ENCODE measurements around the gene LAPTM5. TPM values are rescaled to one million over a fixed set of nuclear protein-coding genes. Genes with fewer than 3 reads are reported as not detected.

Gene LAPTM5
- total RNA-seq, 1 donor from 2014 or later = 0.77 TPM

DNA sequence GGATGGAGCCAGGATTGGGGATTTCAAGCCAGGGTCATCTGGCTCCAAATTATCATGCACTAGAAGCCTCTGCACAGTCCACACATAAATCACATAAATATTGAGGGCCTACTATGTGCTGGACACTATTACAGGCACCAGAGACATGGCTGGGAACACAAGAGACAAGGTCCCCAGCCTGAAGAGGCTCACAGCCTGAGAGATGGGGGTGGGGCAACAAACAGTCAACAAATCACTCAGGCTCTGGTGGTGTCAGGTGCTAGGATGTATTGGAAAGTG, 41.6 kb upstream of the LAPTM5 start:
- no peaks in the 10 kb centered on the region for H3K9me3 Mint-ChIP-seq (ENCODE audit: unreplicated experiment)
- no peak overlapping the region for H3K27ac Mint-ChIP-seq (ENCODE audit: unreplicated experiment)
- Histone ChIP-seq H3K27me3 (ENCODE audit: insufficient read depth, low read length) (peaks cover 4% of the 10 kb centered on the region), H3K79me2 (ENCODE audit: insufficient read depth, low read length) (no peaks in the 10 kb centered on the region), H3K9me3 (ENCODE audit: insufficient read depth, low read depth, low read length) (no peaks in the 10 kb centered on the region), H3K27ac (ENCODE audit: low read depth, low read length) (no peak overlapping the region), H3K4me1 (ENCODE audit: insufficient read depth, low read length) (no peaks in the 10 kb centered on the region), H3K9ac (ENCODE audit: low read length) (no peak overlapping the region), H4K20me1 (ENCODE audit: insufficient read depth, low read length) (no peaks in the 10 kb centered on the region), H3K4me3 (ENCODE audit: insufficient read depth, low read depth, low read length) (no peak overlapping the region), H3K4me2 (ENCODE audit: low read length) (no peak overlapping the region), H2AFZ (ENCODE audit: low read depth, low read length) (no peak overlapping the region), H3K36me3 (ENCODE audit: insufficient read depth, low read length) (no peaks in the 10 kb centered on the region)
- peaks cover 15% of the 10 kb centered on the region for H3K4me1 Mint-ChIP-seq (ENCODE audit: low read depth, unreplicated experiment)
- TF ChIP-seq EZH2 (IDR thresholded peaks at IDR 0.05; ENCODE audit: insufficient read depth, low read length) = no peak
- TF ChIP-seq, protein P1, sequence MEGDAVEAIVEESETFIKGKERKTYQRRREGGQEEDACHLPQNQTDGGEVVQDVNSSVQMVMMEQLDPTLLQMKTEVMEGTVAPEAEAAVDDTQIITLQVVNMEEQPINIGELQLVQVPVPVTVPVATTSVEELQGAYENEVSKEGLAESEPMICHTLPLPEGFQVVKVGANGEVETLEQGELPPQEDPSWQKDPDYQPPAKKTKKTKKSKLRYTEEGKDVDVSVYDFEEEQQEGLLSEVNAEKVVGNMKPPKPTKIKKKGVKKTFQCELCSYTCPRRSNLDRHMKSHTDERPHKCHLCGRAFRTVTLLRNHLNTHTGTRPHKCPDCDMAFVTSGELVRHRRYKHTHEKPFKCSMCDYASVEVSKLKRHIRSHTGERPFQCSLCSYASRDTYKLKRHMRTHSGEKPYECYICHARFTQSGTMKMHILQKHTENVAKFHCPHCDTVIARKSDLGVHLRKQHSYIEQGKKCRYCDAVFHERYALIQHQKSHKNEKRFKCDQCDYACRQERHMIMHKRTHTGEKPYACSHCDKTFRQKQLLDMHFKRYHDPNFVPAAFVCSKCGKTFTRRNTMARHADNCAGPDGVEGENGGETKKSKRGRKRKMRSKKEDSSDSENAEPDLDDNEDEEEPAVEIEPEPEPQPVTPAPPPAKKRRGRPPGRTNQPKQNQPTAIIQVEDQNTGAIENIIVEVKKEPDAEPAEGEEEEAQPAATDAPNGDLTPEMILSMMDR (IDR thresholded peaks at IDR 0.05; ENCODE audit: insufficient read depth, low read depth, low read length) = no peak
- H3K27me3 Mint-ChIP-seq (ENCODE audit: low read depth, unreplicated experiment) = peaks cover 17% of the 10 kb centered on the region
- no peak for FAIRE-seq
- no peak for DNase-seq (ENCODE audit: low read depth)
- H3K4me3 Mint-ChIP-seq (ENCODE audit: unreplicated experiment) = no peak overlapping the region
- H3K36me3 Mint-ChIP-seq (ENCODE audit: low read depth, unreplicated experiment) = no peaks in the 10 kb centered on the region

DNA sequence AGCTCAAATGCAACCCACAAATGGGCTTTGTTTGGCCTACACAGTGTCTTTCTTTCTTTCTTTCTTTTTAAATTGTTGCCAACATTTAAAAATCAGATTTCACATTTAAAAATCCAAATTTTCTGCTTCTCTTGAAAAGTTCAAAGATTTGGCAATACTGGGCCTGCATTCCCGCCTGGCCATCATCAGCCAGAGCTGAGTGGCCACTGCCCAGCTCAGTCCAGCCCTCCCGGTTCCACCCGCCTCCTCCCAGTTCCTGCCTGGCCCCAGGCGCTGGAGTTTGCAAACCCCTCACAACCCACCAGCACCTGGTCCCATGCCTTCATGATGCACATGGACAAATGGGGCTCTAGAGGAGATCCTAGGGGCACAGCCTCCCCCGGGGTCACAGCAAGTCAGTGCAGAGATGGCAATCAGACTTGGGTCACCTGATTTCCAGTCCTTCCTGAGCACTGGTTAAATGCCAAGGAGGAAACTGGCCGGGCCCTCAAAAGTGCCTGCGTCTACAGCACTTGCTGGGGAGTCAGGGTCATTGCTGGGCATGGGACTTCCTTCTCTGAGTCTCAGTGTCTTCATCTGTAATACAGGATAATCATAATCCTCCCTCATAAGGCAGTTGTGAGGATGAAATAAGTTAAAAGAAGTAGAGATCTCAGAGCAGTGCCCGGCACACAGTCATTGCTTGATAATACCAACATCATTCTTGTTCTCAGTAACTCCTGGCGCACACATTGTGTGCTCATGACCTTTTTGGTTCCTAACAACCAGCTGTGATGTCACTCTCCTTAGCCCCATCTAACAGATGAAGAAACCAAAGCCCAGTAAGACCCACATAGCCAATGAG, 41.0 kb upstream of the LAPTM5 start:
- H3K36me3 ChIP-seq (ENCODE audit: insufficient read depth, low read length) = no peaks in the 10 kb centered on the region
- H3K4me2 ChIP-seq (ENCODE audit: low read length) = no peak overlapping the region
- no peaks in the 10 kb centered on the region for H3K4me1 ChIP-seq (ENCODE audit: insufficient read depth, low read length)
- no peaks in the 10 kb centered on the region for H3K79me2 ChIP-seq (ENCODE audit: insufficient read depth, low read length)
- Mint-ChIP-seq H3K27ac (ENCODE audit: unreplicated experiment) (peak overlapping the region; percentile 18), H3K4me1 (ENCODE audit: low read depth, unreplicated experiment) (peaks cover 13% of the 10 kb centered on the region), H3K27me3 (ENCODE audit: low read depth, unreplicated experiment) (peaks cover 23% of the 10 kb centered on the region), H3K9me3 (ENCODE audit: unreplicated experiment) (no peaks in the 10 kb centered on the region), H3K4me3 (ENCODE audit: unreplicated experiment) (no peak overlapping the region), H3K36me3 (ENCODE audit: low read depth, unreplicated experiment) (no peaks in the 10 kb centered on the region)
- H4K20me1 ChIP-seq (ENCODE audit: insufficient read depth, low read length) = no peaks in the 10 kb centered on the region
- H3K9me3 ChIP-seq (ENCODE audit: insufficient read depth, low read depth, low read length) = no peaks in the 10 kb centered on the region
- no peak overlapping the region for H3K9ac ChIP-seq (ENCODE audit: low read length)
- TF ChIP-seq, protein P1 (IDR thresholded peaks at IDR 0.05; ENCODE audit: insufficient read depth, low read depth, low read length) = no peak
- no peak for TF ChIP-seq EZH2 (IDR thresholded peaks at IDR 0.05; ENCODE audit: insufficient read depth, low read length)
- peaks cover 7% of the 10 kb centered on the region for H3K27me3 ChIP-seq (ENCODE audit: insufficient read depth, low read length)
- H3K27ac ChIP-seq (ENCODE audit: low read depth, low read length) = no peak overlapping the region
- FAIRE-seq = no peak
- DNase-seq (ENCODE audit: low read depth) = no peak
- H2AFZ ChIP-seq (ENCODE audit: low read depth, low read length) = no peak overlapping the region
- H3K4me3 ChIP-seq (ENCODE audit: insufficient read depth, low read depth, low read length) = no peak overlapping the region

DNA sequence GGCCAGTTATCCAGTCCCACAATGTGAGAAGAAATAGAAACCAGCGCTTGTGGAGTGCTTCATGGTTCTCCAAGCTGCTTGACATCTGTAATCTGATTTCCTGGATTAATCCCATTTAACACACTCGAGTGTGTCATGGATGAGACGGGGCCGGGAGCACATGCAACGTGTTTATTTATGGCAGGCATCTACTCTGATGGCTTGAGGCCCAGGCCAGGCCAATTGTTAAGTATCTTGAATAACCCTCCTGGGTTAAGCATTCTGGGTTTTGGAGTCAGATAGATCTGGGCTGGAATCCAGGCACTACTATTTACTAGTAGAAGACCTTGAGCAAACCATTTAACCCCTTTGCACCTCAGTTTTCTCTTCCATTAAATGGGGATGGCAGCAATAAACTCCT, 37.5 kb upstream of the LAPTM5 start:
- Mint-ChIP-seq H3K9me3 (ENCODE audit: unreplicated experiment) (no peaks in the 10 kb centered on the region), H3K36me3 (ENCODE audit: low read depth, unreplicated experiment) (no peaks in the 10 kb centered on the region), H3K27ac (ENCODE audit: unreplicated experiment) (no peak overlapping the region), H3K4me1 (ENCODE audit: low read depth, unreplicated experiment) (no peaks in the 10 kb centered on the region), H3K27me3 (ENCODE audit: low read depth, unreplicated experiment) (peaks cover 38% of the 10 kb centered on the region), H3K4me3 (ENCODE audit: unreplicated experiment) (no peak overlapping the region)
- Histone ChIP-seq H4K20me1 (ENCODE audit: insufficient read depth, low read length) (peaks cover 3% of the 10 kb centered on the region), H2AFZ (ENCODE audit: low read depth, low read length) (no peak overlapping the region), H3K27me3 (ENCODE audit: insufficient read depth, low read length) (peaks cover 13% of the 10 kb centered on the region), H3K27ac (ENCODE audit: low read depth, low read length) (no peak overlapping the region), H3K4me3 (ENCODE audit: insufficient read depth, low read depth, low read length) (no peak overlapping the region), H3K4me2 (ENCODE audit: low read length) (no peak overlapping the region), H3K79me2 (ENCODE audit: insufficient read depth, low read length) (no peaks in the 10 kb centered on the region), H3K4me1 (ENCODE audit: insufficient read depth, low read length) (no peaks in the 10 kb centered on the region), H3K9me3 (ENCODE audit: insufficient read depth, low read depth, low read length) (no peaks in the 10 kb centered on the region), H3K36me3 (ENCODE audit: insufficient read depth, low read length) (no peaks in the 10 kb centered on the region), H3K9ac (ENCODE audit: low read length) (no peak overlapping the region)
- TF ChIP-seq, protein P1 (IDR thresholded peaks at IDR 0.05; ENCODE audit: insufficient read depth, low read depth, low read length) = no peak
- TF ChIP-seq EZH2 (IDR thresholded peaks at IDR 0.05; ENCODE audit: insufficient read depth, low read length) = no peak
- FAIRE-seq (no peak), DNase-seq (ENCODE audit: low read depth) (no peak)
